ENCODE data around the gene ASTN1.

DNA sequence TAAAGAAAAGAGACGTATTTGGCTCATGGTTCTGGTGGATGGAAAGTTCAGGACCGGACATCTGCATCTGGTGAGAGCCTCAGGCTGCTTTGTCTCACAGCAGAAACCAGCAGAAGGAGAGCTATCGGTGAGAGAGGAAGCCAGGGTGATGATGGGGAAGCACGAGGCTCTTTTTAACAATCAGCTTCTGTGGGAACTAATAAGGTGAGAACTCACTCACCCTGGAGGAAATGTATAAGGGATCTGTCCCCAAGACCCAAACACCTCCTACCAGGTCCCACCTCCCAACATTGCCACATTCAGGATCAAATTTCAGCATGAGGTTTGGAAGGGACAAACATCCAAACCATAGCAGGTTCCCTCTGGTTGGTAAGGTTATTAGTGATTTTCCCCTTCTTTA lies 32.8 kb downstream of the ASTN1 start:
- TF ChIP-seq POLR2AphosphoS5 (IDR thresholded peaks at IDR 0.05; ENCODE audit: low read depth, low read length) (no peak), TAF1 (IDR thresholded peaks at IDR 0.05; ENCODE audit: borderline replicate concordance, insufficient read depth, low read length) (no peak)
